HG02571 (cell line): ENCODE measurements around the gene STK36.

ENCODE experiments used
- ATAC-seq: cut with Tn5 transposase; IDR thresholded peaks from one replicate; pipeline ENCODE4 v1.9.1; 2021; ENCODE audit warnings: mild to moderate bottlenecking, moderate library complexity; ENCODE audit not compliant: unreplicated experiment

STK36 gene, protein sequence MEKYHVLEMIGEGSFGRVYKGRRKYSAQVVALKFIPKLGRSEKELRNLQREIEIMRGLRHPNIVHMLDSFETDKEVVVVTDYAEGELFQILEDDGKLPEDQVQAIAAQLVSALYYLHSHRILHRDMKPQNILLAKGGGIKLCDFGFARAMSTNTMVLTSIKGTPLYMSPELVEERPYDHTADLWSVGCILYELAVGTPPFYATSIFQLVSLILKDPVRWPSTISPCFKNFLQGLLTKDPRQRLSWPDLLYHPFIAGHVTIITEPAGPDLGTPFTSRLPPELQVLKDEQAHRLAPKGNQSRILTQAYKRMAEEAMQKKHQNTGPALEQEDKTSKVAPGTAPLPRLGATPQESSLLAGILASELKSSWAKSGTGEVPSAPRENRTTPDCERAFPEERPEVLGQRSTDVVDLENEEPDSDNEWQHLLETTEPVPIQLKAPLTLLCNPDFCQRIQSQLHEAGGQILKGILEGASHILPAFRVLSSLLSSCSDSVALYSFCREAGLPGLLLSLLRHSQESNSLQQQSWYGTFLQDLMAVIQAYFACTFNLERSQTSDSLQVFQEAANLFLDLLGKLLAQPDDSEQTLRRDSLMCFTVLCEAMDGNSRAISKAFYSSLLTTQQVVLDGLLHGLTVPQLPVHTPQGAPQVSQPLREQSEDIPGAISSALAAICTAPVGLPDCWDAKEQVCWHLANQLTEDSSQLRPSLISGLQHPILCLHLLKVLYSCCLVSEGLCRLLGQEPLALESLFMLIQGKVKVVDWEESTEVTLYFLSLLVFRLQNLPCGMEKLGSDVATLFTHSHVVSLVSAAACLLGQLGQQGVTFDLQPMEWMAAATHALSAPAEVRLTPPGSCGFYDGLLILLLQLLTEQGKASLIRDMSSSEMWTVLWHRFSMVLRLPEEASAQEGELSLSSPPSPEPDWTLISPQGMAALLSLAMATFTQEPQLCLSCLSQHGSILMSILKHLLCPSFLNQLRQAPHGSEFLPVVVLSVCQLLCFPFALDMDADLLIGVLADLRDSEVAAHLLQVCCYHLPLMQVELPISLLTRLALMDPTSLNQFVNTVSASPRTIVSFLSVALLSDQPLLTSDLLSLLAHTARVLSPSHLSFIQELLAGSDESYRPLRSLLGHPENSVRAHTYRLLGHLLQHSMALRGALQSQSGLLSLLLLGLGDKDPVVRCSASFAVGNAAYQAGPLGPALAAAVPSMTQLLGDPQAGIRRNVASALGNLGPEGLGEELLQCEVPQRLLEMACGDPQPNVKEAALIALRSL (N-terminal part only)

DNA sequence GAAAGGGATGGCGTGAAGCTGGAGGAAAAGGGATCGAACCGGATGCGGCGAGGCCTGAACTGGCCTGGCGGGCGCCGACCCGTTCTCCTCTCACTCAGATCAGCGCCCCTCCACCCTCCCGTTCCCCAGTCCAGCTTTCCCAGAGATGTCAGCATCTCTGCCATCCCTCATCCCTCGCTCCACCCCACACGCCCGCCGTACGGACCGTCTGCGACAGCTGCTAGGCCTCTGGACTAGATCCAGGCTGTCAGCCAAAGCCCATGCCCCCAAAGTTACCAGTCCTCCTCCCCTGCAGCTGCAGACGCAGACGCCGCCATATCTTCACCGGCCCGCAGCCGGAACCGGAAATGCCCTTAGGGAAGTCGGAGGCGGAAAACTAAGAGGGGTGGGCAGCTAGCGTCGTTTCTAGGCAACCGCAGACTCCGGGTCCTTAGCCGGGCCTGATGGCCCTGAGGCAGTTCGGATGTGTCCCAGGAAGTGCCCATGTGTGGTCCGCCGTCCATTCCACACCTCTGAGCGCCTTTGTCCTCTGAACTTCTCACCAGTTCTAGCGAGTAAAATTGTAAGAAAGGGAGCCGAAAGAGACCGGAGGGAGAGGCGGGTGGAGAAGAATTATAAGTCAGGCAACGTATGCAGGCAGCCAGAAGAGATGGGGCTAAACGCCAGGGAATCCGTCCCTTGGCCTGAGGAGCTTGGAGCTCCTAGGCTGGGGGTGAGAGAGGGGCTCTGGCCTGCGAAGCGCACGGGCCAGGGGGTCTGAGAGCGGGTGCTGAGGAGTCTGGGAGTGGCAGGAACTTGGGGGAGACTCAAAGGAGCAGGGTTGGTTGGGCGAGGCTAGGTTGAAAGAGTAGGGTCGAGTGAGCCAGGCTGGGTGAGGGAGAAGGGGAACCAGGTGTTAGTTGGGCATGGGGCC, at the start of gene STK36, which contains the start of gene RNF25:
Gene STK36 (plus strand): TSS at position 433 of the 913 bp plus-strand sequence. CDS start 744 bp downstream, outside the sequence.
Gene RNF25 (minus strand): TSS at position 349 of the 913 bp plus-strand sequence. CDS start 32 bp downstream, at position 317.
- peak; percentile 95 for ATAC-seq

GRCh38 chr2:218622606-218623365, 49.1 kb upstream of the STK36 start:
- no peak for ATAC-seq

- no peak for ATAC-seq
Measured at GRCh38 chr2:218623366-218623705, 48.5 kb upstream of the STK36 start.

DNA sequence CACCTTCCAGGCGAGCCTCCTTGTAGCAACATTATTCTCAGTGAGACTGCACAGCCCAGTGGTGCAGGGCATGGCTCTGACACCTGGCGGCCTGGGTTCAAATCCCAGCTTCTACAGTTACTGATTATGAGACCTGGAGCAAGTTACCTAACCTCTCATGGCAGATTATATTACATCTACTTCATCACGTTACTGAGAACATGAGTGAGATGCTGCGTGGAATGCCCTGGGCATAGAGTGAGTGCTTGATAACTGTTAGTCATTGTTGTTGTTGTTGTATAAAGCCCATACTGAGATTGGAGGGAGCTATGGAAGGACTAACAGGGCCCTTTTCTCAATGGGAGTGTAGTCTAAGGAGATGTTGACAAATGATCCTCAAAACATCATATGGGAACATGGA, 45.5 kb upstream of the STK36 start:
- no peak for ATAC-seq

DNA sequence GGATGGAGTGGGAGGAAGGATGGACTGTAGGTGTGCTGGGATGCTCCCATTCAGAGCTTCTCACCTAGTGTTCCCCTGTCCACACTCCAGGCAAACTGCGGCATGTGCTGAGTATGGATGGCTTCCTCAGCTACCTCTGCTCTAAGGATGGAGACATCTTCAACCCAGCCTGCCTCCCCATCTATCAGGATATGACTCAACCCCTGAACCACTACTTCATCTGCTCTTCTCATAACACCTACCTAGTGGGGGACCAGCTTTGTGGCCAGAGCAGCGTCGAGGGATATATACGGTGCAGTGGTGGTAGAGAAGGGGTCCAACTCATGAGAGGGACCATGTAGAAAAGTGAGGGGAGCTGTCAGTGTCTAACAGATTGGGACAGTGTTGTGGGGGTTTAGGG, 43.9 kb upstream of the STK36 start:
- no peak for ATAC-seq

- ATAC-seq = no peak
Measured at GRCh38 chr2:218631837-218632236, 40.0 kb upstream of the STK36 start.

DNA sequence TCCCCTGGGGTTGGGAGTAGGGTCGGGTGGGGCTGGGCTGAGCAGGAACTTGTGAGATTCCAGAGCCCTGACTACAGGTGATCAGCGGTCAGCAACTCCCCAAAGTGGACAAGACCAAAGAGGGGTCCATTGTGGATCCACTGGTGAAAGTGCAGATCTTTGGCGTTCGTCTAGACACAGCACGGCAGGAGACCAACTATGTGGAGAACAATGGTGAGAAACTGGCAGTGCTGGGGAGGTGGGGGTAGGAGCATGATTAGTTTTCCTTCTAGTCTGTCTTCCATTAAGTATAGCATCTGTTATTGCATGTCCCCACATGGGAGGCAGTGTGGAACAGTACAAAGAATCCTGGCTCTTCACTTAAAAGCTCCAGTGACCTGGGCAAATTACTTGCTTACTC, 36.2 kb upstream of the STK36 start:
- ATAC-seq = no peak

GRCh38 chr2:218638372-218638771, 33.5 kb upstream of the STK36 start:
- no peak for ATAC-seq

DNA sequence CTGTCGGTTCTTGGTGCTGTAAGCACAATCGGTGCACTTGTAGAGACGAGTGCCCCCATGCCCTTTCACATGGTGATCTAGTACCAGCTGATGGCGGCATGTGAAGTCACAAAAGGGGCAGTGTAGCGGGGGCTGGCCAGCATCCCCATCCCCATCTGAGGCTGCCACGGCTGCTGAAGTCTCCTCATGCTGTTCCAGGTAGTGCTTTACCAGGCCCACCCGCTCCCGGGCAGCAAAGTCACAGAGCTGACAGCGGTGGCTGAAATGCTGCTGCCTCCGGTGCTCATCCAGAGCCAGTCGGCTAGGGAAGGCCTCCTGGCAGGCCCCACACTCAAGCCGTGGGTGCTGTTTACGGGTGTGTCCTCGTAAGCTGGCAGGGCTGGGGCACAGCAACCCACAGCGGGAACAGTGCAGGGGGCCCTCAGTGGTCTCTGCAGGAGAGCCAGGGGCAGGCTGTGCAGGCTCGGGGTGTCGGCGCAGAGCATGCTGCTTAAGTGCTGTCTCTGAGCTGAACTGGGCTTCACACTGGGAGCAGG, 29.7 kb upstream of the STK36 start:
- no peak for ATAC-seq

DNA sequence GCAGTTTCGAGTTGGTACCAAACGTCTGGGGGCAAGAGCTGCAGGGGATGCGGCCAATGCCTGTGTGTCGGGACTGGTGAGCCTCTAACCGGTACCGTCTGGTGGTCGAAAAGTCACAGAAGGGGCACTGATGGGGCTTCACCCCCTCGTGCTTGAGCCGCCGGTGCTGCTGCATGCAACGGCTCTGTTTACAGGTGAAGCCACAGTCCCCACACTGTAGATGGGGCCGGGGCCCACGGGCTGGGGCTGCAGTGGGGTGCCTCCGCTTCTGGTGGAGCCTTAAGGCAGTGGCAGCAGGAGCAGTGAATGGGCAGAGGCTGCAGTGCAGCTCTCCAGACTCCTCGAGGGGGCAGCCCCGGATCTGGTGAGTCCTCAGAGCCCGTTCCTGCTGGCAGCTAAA, 29.1 kb upstream of the STK36 start:
- no peak for ATAC-seq

DNA sequence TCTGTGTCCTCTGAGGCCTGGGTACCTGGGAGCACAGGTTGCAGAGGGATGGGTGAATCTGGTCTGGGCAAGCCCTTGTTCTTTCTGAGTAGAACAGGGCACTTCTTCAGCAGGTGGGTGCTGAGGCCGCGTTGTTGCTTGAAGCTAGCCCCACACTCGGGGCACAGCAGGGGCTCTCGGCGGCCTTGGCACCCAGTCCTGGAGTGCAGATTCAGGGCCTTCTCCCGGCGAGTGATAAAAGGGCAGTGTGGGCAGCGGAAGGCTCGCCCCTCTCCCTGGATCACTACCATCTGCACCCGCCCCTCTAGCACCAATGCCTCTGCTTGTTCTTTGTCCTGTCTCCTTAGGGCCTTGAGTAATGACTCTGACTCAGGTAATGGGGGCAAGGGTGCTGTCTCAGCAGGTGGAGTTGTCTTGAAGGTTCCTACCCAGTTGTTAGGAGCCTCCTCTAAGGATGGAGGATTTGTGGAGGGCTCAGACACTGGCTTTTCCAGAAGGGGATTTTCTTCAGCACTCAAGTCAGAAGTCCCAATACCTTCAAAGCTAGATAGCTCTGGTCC, 28.1 kb upstream of the STK36 start:
- no peak for ATAC-seq

DNA sequence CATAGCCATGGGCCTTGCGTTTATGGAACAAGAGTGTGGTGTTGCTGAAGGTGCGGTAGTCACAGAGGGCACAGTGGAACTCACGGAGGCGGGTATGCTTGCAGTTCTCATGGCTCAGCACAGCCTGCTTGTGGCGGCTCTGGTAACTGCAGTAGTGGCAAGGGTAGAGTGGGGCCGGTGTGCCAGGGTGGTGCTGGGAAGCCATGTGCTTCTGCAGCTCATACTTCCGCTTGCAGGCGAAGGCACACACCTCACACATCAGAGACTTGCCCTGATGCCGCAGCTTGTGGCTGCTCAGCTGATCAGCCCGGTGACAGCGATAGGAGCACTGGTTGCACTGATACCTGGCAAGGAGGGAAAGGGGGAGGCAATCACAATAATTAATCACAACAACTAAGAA, 27.2 kb upstream of the STK36 start:
- no peak for ATAC-seq

GRCh38 chr2:218645126-218645525, 26.8 kb upstream of the STK36 start:
- ATAC-seq = no peak

DNA sequence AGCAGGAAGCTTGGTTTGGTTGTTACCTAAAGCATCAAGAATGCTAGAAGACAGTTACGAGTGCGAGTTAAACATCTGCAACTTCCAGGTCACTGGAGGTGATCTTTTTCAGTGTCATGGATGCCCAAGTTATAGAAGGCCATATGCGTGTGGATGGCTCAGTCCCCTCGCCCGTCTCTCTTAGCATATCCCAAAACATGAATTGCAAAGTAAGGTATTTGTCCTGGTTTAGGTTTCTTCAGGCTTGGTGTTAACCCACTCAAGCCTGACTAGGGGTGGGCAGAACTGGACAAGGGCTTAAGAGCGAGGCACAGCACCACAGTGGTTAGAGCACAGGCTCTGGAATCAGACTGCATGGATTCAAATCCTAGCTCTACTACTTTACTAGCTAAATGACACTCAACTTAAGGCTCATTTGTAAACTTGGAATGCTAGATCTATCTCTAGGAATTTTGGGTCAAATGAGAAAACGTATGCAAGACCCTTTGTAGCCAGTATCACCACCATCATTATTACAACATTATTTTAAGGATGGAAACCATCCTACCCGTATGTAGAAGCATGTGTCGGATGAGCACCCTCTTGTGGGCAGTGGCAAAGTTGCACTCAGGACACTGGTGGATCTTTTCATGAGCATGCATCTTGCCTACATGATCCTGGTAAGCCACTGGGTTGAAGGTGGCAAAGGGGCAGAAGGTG, 23.6 kb upstream of the STK36 start:
- ATAC-seq = no peak

GRCh38 chr2:218648787-218649100, 23.1 kb upstream of the STK36 start:
- no peak for ATAC-seq

- no peak for ATAC-seq
Measured at GRCh38 chr2:218655751-218656150, 16.1 kb upstream of the STK36 start.

DNA sequence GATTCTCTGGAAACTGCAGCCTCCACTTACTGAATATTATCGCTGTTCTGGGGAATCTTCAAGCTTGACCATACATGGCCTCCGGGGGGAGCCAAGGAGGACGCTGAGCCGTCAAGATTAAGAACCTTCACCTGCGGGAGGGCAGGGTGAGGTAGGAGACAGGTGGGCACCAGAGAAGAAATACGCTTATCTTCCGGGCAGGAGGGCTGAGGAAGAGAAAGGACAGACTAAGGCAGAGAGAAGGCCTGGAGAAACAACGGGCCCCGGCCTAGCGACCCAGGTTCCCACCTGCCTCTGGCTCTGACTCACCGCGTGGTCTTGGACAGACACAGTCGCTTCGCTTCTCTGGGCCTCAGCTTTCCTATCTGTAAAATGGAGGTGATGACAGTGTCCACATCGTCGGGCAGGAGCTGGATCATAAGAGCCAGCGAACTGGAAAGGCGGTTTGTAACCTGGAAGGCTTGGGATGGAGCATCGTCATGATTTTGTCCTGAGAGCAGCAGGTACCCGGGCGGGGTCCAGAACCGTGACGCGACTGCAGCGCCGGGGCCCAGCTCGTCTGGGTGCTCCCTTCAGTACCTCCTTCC, 13.1 kb upstream of the STK36 start:
- peak; percentile 16 for ATAC-seq
